Regular cardiac myocyte (primary cell): ENCODE measurements around the gene ELP4. TPM values are rescaled to one million over a fixed set of nuclear protein-coding genes. Genes with fewer than 3 reads are reported as not detected.

Experiments used
- total RNA-seq: library from RNA; depleted of rRNA; stranded (reverse); fragments of >200 nt; gene quantifications from 2 replicates; pipeline ENCODE4 v1.2.3, GENCODE V29; 2014

Gene ELP4, protein sequence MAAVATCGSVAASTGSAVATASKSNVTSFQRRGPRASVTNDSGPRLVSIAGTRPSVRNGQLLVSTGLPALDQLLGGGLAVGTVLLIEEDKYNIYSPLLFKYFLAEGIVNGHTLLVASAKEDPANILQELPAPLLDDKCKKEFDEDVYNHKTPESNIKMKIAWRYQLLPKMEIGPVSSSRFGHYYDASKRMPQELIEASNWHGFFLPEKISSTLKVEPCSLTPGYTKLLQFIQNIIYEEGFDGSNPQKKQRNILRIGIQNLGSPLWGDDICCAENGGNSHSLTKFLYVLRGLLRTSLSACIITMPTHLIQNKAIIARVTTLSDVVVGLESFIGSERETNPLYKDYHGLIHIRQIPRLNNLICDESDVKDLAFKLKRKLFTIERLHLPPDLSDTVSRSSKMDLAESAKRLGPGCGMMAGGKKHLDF
- 19.7 and 20.0 TPM in 2 replicates for total RNA-seq

DNA sequence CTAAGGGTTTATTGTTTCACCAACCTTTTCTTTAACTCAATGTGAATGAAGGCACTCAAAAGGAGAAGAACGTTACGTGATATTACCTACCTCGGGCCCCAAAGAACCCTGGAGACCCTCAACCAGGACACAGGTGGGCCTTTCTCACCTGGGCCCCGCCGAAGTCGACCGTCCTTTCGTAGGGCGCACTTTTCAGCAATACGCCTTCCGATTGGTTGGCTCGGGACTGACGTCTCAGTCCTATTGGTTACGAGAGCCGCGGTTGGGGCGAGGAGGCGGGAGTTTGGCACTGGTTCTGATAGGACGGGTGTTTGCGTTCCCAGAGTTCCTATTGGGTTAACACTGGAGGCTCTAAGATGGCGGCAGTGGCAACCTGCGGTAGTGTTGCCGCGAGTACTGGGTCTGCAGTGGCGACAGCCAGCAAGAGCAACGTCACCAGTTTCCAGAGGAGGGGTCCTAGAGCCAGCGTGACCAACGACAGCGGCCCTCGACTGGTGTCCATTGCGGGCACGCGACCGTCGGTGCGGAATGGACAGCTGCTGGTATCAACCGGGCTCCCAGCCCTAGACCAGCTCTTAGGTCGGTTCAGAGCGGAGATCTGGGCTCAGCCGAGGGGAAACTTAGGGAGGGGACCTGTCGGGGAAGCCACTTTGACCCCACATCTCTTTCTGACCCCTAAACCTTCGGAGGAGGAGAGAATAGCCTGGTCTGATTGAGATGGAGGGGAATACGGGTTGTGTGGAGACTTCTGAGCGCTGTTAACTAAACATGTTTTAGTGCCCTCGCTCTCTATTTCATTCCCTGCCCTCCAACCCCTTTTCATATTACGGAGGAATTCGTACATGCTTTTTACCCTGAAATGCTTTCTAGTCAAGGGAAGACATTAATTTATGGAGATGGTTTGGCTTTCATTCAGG, at the start of gene ELP4, which contains the start of gene IMMP1L:
TSS of gene ELP4 (plus strand) at position 339 of the 917 bp plus-strand sequence. CDS start at position 357, 18 bp downstream.
TSS of gene IMMP1L (minus strand) at position 194 of the 917 bp plus-strand sequence. CDS start 46,346 bp downstream, outside the sequence.

DNA sequence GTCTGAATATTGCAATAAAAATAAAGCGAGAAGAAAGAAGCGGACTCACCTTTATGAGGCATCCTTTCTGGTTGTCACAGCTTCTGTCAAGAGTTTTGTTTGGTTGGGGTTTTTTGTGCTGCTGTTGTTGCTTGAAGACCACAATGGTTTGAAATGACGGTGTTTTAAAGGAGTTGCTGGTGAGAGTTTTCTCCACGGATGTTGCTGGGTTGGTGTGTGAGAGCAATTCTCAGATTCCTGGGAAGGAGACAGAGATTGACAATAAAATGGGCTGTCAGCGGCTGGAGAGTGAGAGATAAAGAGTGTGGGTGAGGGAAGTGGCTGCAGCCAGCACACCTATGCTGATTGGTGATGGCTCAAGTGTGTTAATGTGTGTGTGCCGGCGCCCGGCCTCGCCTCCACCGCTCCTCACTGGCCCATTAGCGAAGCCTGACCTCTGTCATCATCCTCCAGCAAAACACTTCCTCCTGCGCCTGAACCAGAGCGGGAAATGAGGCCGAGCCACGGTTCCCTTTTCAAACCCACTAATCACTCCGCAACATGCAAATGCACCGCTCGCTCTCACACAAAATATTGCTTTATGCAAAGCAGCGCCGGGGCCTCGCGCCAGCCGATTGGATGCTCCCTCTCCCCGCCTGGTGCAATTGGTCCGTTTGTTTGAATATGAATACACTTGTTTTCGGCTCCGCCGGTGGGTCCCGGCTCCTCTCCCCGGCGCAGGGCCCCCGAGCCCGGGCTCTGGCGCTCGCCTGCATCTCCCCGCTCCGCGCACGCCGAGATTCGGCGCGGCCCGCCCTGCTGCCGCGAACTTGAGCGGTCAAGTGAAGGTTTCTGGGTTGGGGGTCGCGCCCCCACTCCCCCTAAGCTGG, 301.4 kb downstream of the ELP4 start, which contains the start of gene PAX6:
TSS of gene PAX6 (minus strand) at position 544 of the 869 bp plus-strand sequence. CDS start 4,911 bp downstream, outside the sequence.

Other genes starting within 250 kb of the ELP4 start
- 0.19 and 0.56 TPM in 2 replicates for gene DCDC1, start 140.0 kb upstream of the ELP4 start, total RNA-seq
- 17.1 and 20.3 TPM in 2 replicates for gene DNAJC24, start 139.9 kb upstream of the ELP4 start, total RNA-seq
- 8.7 and 10.2 TPM in 2 replicates for gene IMMP1L, start 145 bp upstream of the ELP4 start, total RNA-seq